CD4-positive, alpha-beta T cell treated with Interleukin-15 for 4 hours (primary cell): ENCODE measurements around the gene LSP1.
A peak's percentile ranks its signal among the peaks of the same experiment; 100 is the strongest.

Source experiments
- DNase-seq: peaks from one replicate; pipeline ENCODE4 v3.0.0-alpha.2; 2020; ENCODE audit warnings: low spot score

The LSP1 gene

DNA sequence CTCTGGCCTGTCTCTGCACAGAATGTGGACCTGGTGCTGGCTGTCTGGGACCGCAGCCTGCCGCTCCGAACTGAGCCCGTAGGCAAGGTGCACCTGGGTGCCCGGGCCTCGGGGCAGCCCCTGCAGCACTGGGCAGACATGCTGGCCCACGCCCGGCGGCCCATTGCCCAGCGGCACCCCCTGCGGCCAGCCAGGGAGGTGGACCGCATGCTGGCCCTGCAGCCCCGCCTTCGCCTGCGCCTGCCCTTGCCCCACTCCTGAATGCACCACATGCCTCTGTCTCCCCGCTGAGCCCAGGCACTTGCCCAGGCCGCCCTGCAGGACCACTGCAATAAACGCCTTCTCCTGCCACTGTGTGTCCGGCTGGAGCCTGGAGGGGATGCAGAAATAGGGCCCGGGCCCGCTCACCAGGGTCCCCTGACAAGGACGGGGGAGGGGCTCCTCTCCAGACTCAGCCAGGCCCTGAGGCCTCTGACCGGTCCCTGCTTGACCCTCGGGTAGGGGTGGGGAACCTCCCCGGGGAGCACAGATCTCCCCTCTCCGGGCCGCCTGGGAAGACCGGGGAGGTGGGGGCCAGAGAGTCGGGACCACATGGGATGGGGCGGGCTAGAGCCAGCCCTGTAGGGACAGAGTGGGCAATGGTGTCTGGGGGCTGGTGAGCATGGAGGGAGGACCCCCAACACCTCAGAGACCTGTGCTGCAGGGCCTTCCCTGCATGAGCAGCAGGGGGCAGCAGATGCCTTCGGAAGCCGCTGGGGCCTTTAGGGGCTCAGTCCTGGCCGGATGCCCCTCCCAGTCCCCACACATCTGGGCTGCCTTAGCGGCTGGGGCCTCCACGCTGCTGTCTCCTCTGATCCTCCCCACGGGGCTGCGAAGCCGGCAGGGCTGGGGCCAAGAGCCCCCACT lies 15.5 kb upstream of the LSP1 start:
- DNase-seq: peak; percentile 79

DNA sequence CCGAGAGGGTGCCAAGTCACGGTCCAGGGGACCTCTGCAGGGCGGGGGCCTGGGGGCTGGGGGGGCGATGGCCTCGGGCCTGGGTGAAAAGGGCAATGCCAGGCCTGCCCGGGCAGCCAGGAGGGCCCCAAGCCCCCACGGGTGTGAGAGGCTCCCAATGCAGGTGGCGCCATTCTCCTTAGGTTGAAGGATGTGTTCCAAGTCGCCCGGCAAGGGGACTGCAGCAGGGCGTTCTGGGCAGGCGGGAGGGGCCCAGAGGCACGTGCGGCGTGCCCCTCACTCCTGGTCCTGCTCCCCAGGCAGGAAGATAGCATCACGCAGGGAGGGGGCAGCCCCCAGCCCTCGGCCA lies 14.8 kb upstream of the LSP1 start:
- no peak for DNase-seq

DNA sequence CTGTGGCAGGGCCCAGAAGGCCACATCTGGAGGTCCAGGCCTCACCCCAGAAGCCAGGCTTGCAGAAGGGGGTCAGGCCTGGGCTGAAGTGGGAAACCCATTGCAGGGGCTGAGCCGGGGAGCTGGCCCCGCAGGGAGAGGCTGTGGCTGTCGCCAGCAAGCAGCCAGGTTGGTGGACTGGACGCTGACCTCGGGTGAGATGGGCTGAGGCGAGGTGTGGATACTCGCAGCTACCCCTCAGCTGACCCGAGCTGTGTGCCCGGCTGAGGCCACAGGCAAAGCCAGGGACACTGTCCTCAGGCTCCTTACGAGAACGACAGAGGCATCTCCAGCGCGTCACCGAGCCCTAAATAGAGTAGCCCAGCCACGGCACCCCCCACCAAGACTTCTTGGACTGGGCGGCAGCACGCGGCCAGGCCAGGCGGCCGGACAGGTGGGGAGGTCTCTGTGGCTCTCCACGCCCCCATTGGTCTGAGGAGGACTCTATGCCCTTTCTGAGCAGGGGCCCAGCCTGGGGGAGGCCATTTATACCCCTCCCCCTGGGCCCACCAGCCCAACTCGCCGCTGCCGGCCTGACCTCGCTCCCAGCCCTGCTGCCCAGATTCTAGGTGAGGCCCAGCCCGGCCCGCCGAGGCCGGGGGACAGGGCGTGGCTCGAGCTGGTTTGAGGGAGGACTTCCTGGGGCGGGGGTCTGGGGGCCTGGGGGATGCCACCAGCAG lies 14.3 kb upstream of the LSP1 start, which contains the start of gene TNNI2:
Gene TNNI2 (plus strand): TSS at position 556 of the 719 bp plus-strand sequence. CDS start 716 bp downstream, outside the sequence.
- no peak for DNase-seq

DNA sequence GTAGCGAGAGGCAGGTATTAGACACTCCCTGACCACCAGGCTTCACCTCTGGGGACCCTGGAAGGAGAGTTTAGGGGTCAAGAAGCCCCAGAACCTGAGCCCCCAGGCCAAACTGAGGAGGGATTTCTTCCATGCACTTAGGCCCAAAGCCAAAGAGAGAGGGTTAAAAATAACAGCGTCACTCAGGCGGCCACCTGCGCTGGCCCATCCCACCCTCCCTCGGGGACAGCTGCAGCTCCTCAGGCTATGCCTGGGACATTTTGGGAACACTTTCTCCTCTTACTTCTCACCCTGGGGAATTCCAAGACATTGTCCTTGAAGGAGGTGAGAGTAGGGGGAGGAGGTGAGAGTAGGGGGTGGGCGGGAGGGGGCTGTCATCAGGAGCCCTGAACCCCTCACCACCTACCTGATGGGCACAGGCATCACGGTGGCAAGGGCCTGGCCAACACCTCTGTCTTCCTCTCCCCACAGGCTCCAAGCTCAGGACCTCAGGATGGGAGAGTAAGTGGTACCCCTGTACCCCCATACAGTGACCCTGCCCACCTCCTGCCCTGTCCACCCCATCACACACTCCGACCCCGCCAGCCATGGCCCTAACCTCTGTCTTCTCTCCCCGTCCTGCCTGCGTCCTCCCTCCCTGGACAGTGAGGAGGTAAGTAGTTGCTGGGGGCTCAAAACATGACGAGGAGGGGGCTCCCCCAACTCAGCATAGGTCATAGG lies 13.5 kb upstream of the LSP1 start:
- no peak for DNase-seq

DNA sequence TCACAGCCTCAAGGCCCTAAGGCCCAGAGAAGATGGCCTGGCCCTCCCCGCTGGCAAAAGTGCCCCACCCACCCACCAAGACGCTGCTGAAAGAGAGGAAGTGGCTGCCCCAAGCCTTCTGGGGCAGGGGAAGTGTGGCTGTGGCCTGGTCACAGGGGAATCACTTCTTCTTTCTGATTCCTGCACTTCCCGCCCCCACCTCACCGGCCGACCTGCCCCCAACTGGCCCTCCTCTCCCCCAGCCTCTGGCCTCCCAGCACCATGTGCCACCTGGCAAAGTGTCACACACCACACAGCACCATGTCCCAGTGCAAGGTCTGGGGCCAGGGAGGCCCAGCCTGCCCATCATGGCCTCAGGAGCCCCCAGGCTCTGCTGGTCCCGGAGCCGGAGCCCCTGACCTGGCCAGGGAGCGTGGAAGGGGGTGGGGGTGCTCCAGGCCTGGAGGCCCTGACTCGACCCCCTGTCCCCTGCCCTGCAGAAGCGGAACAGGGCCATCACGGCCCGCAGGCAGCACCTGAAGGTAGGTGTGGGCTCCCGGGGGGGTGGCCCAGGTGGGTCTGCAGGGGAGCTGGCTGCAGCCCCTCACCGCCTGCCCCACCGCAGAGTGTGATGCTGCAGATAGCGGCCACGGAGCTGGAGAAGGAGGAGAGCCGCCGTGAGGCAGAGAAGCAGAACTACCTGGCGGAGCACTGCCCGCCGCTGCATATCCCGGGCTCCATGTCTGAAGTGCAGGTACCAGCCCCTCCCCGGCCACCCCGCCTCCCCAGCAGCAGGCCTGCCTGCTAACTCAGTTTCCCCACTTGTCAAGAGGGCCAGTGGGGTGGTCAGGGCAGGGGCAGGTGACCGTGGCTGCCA lies 12.7 kb upstream of the LSP1 start:
- DNase-seq: no peak

DNA sequence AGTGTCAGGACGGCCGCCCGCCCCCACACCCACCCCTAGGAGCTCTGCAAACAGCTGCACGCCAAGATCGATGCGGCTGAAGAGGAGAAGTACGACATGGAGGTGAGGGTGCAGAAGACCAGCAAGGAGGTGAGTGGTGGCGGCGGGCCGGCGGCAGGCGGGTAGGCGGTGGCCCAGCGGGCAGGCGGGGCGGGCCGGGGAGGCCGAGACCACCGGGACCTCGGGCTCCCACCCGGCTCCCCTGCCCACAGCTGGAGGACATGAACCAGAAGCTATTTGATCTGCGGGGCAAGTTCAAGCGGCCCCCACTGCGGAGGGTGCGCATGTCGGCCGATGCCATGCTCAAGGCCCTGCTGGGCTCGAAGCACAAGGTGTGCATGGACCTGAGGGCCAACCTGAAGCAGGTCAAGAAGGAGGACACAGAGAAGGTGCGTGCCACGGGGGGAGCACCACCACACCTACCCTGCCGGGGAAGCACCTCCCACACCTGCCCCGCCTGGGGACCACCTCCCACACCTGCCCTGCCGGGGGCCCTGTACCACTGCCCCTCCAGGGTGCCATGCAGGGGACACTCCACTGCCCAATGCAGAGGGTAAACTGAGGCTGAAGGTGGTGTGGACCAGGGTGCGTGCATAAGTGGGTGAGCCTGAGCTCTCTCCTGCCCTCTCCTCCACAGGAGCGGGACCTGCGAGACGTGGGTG lies 12.0 kb upstream of the LSP1 start:
- DNase-seq: no peak

DNA sequence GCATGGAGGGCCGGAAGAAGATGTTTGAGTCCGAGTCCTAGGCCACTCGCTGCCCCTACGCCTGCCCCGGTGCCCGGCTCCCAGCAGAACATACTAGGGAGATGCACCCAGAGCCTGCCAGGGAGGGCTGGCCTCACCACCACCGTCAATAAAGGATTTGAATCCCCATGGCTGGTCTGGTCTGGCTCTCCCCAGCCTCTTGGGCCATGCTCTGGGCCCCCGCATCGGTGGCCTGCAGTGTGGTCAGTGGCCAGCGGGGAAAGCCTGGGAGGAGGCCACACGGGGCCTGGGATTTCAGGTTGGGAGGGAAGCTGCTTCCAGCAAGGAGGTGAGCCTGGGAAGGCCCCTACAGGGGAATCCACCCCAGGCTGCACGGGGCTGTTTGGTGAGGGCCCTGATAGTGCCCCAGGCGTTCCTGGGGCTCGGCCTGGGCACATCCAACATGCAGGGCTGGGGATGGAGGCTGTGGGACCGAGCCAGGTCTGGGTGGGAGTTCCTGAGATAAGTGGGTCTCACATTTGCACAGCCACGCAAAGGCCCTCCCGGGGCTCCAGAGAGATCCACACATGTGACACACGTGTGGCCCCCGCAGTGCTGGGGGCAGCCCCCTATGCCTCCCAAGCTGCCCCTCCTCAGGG lies 11.3 kb upstream of the LSP1 start:
- no peak for DNase-seq

DNA sequence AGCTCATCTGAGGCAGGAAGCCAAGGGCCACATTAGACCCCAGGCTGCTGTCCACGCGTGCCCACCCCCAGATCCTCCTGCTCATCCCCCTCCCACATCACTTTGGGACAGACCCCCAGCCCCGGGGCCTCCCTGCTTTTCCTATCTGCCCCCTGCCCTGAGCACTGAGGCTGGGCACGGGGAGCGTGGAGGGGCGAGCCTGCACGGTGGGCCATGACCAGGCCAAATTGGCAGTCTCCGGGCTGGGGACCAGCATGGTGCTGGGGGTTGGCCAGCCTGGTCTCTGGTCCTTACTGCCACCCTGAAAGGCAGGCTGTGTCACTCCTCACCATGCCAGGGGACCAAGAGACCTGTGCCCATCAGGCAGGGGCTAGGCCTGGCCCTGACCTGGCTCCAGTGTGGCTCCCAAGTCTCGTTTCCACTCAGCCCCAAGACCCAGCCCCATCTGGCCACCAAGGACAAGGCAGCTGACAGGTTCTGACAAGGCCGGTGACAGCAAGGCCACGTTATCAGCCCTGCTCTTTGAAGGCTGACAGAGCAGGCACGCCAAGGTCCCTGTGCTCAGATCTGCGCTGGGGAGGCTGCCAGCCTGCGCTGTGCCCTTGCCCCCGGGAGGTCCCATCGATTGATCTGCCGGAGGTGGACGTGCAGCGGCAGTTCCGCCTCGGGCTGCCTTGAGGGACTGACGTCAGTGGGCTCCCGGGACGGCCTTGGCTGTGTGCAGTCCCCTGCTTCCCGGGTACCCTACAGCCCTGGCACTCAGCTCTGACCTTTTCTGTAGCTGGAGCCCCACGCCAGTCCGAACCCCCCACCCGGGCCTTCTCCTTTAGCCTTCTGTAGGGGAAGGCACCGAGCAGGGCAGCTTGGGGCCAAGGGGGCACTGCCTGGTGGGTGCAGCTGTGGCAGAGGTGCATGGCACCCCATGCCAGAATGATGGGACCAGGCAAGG lies 10.5 kb upstream of the LSP1 start:
- no peak for DNase-seq

DNA sequence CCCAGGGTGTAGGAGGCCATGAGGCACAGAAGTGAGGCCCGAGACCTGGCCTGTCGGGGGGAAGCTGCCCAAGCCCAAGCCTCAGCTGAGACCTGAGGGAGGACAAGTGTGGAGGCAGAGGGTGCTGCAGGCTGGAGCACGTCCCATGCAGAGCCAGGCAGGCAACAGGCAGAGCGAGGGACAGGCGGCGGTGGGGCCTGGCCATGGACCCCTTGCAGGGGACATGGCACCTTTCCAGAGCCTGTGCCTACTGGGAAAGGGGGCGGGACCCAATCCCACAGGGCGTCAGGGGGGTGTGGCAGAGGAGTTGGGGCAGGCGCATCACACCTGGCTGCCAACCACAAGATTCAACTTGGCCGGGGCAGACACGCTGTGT lies 9.8 kb upstream of the LSP1 start:
- DNase-seq: no peak

DNA sequence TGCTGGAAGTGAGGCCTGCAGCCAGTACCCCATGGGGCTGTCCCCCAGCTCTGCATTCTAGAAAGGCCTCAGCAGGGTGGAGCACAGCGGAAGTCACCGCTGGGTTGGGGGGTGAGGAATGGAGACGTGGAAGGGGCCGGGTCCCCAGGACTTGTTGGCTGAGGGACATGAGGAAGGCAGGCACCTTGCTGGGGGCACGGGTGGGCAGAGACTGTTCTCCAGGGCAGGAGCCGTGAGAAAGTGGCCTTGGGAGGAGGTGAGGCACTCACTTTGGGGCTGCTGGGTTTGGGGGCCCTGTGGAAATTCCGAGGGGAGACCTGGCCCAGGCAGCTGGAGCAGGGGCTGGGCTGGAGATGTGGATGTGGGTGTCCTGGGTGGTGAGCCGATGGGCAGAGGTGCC lies 9.1 kb upstream of the LSP1 start:
- DNase-seq: no peak

DNA sequence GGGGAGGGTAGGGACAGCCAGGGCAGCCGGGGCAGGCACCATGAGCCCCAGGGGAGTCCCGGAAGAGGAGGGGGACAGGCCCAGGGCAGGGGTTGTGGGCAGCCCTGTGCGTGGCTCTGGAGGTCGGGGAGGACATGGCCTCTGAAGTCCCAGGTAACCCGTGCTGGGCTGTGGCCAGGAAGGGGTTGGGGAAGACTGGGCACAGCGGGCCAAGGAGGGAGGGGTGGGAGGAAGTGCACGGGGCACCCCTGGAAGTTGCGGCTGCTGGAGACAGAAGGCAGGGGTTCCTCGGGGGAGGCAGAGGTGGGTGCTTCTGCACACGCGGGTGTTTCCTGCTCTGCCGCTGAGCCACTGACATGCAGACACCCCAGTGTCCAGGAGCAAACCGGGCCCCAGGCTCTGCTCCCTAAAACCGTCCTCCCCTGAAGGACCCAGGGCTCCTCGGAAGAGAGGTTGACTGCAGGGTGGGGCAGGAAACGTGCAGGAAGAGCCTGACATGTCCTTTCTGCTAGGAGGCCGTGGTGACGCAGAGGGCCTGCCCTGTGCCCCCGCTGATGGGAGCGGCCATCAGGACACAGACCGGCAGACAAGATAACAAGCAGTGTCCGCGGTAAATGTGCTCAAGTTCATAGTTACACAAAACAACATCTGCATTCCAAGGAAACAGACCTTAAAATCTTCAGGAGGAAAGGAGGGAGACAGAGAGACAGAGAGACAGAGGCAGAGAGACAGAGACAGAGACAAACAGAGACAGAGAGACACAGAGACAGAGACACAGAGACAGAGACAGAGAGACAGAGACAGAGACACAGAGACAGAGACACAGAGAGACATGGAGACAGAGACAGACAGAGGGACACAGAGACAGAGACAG lies 8.4 kb upstream of the LSP1 start:
- peak; percentile 64 for DNase-seq

DNA sequence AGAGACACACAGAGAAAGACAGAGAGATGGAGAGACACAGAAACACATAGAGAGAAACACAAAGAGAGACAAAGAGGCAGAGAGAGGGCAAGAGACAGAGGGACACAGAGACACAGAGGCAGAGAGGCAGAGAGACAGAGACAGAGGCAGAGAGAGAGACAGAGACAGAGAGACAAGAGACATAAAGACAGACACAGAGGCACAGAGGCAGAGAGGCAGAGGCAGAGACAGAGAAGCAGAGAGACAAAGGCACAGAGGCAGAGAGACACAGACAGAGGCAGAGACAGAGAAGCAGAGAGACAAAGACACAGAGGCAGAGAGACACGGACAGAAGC lies 7.8 kb upstream of the LSP1 start:
- DNase-seq: no peak

DNA sequence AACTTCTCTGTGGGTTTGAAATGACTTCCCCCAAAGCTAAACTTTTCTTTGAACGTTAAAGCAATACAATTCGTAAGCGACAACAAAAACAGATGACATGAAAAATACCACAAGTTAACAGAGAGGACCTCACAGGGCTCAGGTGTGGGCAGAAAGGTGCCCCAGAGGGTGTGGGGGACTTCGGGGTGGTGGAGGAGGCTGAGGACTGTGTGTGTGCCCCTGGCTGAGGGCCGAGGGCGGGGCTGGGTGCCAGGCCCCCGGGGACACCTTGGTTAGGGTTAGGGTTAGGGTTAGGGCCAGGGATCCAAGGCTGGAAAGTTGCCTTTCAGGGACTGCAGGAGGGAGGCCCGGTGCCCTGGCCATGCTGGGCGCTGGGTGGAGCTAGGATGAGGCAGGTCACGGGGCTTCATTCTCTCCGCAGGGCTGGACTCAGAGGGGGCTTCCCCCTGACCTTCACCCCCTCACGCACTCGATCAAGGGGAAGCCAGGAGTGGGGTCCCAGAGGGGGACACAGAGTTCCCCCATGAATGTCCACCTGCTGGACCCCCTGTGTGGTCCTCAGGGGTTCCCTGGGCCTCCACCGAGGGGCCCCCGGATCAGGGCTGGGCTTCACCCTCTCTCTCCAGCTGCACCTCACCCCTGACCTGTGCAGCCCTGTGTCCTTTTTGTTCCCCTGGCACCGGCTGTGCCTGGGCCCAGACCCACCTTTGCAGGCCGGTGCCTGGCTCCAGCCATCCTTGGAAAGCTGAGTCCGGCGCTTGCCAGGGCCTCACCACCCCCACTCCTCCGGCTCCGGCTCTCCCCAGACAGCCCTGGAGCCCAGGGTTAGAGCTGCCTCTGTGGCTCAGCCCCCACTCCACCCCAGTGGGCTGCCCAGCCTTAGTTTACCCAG lies 7.1 kb upstream of the LSP1 start:
- DNase-seq: peak; percentile 32

DNA sequence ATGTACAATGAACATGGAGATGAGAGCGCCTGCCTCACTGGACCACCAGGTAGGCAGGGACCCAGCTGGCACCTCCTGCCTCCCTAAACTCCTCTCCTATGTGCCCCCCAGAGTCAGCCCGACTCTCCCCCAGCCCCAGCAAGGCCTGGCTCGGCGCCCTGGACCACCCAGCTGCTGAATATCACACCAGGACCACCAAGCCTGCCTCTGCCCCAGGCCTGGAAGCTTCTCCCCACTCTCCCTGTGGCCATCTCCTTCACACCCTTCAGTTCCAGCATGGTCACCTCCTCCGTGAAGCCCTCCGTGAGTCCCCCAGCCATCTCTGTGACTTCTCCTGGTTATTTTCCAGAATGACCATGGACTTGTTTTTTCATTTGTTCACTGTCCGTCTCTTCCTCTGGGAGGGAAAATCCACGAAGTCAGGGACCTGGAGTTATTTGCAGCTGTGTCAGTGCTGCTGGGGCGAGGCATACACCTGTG lies 6.4 kb upstream of the LSP1 start:
- no peak for DNase-seq

DNA sequence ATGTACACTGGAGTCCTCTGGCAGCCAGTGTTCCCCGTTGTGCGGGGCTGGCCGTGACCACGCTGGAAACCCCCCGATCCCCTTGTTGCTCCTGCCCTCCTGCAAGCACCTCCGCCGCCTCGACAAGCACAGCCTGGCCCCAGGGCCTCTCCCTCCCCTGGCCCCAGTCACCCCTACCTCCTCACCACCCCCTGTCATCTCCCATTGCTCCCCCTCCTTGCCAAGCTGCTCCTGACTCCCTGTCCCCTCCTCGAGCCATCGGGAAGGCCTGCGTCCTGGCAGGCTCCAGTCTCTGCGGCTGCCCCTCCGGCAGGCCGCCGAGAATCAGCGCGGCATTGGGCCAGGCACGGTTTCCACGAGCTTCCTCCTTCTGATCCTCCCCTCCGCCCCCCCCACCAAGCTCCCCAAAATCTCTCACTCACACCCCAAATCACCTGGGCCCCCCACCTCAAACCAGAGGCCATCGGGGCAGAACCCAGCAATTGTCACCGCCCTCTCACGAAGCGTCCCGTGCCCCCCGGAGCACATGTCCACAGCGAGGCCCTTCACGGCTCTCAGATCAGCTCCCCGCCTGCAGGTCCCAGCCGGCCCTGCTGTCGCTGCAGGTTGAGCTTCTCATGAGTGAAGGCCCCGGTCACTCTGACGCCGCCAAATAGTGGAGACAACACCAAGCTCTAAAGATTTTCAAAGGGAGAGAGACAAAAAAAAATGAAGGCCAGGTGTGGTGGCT lies 5.7 kb upstream of the LSP1 start:
- DNase-seq: no peak

DNA sequence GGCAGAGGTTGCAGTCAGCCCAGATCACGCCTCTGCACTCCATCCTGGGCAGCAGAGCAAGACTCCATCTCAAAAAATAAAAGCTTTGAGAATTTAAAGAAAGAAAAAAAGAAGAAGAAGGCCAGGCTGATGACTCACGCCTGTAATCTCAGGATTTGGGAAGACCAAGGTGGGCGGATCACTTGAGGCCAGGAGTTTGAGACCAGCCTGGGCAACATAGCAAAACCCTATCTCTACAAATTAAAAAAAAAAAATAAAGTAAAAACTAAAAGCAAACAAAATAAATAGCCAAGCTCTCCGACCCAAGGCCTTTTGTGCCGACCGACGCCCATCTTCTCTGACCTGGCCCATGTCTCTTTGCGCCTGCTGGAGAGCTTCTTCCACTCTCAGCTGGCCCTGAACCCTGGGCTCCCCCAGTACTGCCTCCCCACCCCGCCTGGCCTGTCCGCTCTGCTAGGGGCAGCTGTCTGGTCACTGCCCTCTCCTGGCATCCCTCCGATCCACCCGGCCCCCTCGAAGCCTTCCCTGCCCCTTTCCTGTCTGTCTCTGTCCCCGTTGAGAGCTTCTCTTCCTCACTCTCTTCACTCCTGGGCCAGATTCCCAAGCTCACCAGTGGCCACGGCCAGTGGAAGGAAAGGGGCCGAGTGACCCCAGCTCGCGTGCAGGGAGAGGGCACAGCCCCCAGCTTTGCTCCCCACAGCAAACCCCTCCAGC lies 4.8 kb upstream of the LSP1 start:
- DNase-seq: no peak
